CD1c-positive myeloid dendritic cell (primary cell): Measurements from ENCODE around the gene TFPI.
A peak's percentile ranks its signal among the peaks of the same experiment; 100 is the strongest.

Experiments
- DNase-seq: peaks from one replicate; pipeline ENCODE4 v3.0.0-alpha.2; 2016; ENCODE audit errors: extremely low spot score

Gene TFPI

GRCh38 chr2:187504312-187504921 lies 49.8 kb downstream of the TFPI start:
- DNase-seq, result no peak

GRCh38 chr2:187503700-187504099 lies 50.5 kb downstream of the TFPI start:
- no peak for DNase-seq

GRCh38 chr2:187502467-187502866 lies 51.8 kb downstream of the TFPI start:
- no peak for DNase-seq

- no peak for DNase-seq
These were observed 53.5 kb downstream of the TFPI start for GRCh38 chr2:187500585-187501359.

- peak; percentile 76 for DNase-seq
These were observed 54.2 kb downstream of the TFPI start for GRCh38 chr2:187499941-187500532.

- DNase-seq, result peak; percentile 30
These were observed 56.3 kb downstream of the TFPI start for GRCh38 chr2:187497858-187498463.

- DNase-seq, result no peak
These were observed 57.1 kb downstream of the TFPI start for GRCh38 chr2:187497140-187497539.

GRCh38 chr2:187495324-187495723 lies 58.9 kb downstream of the TFPI start:
- no peak for DNase-seq

- no peak for DNase-seq
These were observed 60.2 kb downstream of the TFPI start for GRCh38 chr2:187493877-187494568.

- DNase-seq, result no peak
These were observed 61.1 kb downstream of the TFPI start for GRCh38 chr2:187493180-187493579.

- no peak for DNase-seq
These were observed 68.0 kb downstream of the TFPI start for GRCh38 chr2:187486241-187486640.

- DNase-seq, result no peak
These were observed 68.7 kb downstream of the TFPI start for GRCh38 chr2:187485523-187485922.

GRCh38 chr2:187483537-187483936 lies 70.7 kb downstream of the TFPI start:
- DNase-seq, result no peak

GRCh38 chr2:187482796-187483195 lies 71.4 kb downstream of the TFPI start:
- DNase-seq, result peak; percentile 57

GRCh38 chr2:187481543-187481942 lies 72.7 kb downstream of the TFPI start:
- no peak for DNase-seq

GRCh38 chr2:187478719-187479118 lies 75.5 kb downstream of the TFPI start:
- DNase-seq, result no peak

GRCh38 chr2:187477051-187477450 lies 77.2 kb downstream of the TFPI start:
- DNase-seq, result no peak

- peak; percentile 79 for DNase-seq
These were observed 78.6 kb downstream of the TFPI start for GRCh38 chr2:187475499-187476248.

- no peak for DNase-seq
These were observed 83.5 kb downstream of the TFPI start for GRCh38 chr2:187470698-187471097.

- DNase-seq, result no peak
These were observed 84.7 kb downstream of the TFPI start for GRCh38 chr2:187469538-187469937.

GRCh38 chr2:187468262-187468661 lies 86.0 kb downstream of the TFPI start:
- DNase-seq, result no peak
